Left renal pelvis (tissue), 4 donors: Measurements from ENCODE around the gene CAMKK2. TPM values are rescaled to one million over a fixed set of nuclear protein-coding genes. Genes with fewer than 3 reads are reported as not detected.
"Not testable (repeated sequence)": the region's sequence is repeated elsewhere in the genome, so short reads cannot be mapped to it uniquely, and the experiment has no call there.

Experiments used
- DNase-seq, 4 donors: peaks; one replicate each; pipeline ENCODE4 v3.0.0-alpha.2; 2013; ENCODE audit warnings: low read depth in 4 of 4, low spot score in 3 of 4
- polyA plus RNA-seq, 4 donors: library from polyadenylated mRNA; unstranded; fragments of 120-200 nt; gene quantifications; one replicate each; pipeline ENCODE4 v1.2.1, GENCODE V29; 2013; ENCODE audit not compliant: insufficient read length in 4 of 4

The CAMKK2 gene
- polyA plus RNA-seq, 4 donors = 32.8 to 40.6 (median 37.6) TPM

- no peak for DNase-seq
These were observed 91.0 kb downstream of the CAMKK2 start for GRCh38 chr12:121205491-121205890.

- DNase-seq = no peak
These were observed 93.0 kb downstream of the CAMKK2 start for GRCh38 chr12:121203482-121203881.

- DNase-seq = no peak
These were observed 93.8 kb downstream of the CAMKK2 start for GRCh38 chr12:121202407-121203355.

GRCh38 chr12:121201140-121201539 lies 95.4 kb downstream of the CAMKK2 start:
- not testable (repeated sequence) for DNase-seq

- no peak for DNase-seq
These were observed 97.6 kb downstream of the CAMKK2 start for GRCh38 chr12:121198949-121199348.

GRCh38 chr12:121196902-121197301 lies 99.6 kb downstream of the CAMKK2 start:
- no peak for DNase-seq

- DNase-seq = no peak
These were observed 105.4 kb downstream of the CAMKK2 start for GRCh38 chr12:121191151-121191550.

- DNase-seq = no peak
These were observed 105.9 kb downstream of the CAMKK2 start for GRCh38 chr12:121190523-121191031.

GRCh38 chr12:121189619-121190155 lies 106.8 kb downstream of the CAMKK2 start:
- DNase-seq = no peak

GRCh38 chr12:121189131-121189530 lies 107.4 kb downstream of the CAMKK2 start:
- no peak for DNase-seq

GRCh38 chr12:121188227-121188626 lies 108.3 kb downstream of the CAMKK2 start:
- no peak for DNase-seq

Other genes with a start within 250 kb of the CAMKK2 start
- 1 to 10 TPM in 3 of 4 donors, under 1 TPM in 1; 0.63 to 1.4 (median 1.2) TPM for gene P2RX7, start 163.8 kb downstream of the CAMKK2 start, polyA plus RNA-seq
- 10 to 100 TPM; 23.9 to 39.9 (median 30.6) TPM for gene P2RX4, start 86.6 kb downstream of the CAMKK2 start, polyA plus RNA-seq
- 100 to 1,000 TPM; 141 to 185 (median 151) TPM for gene ANAPC5, start 55.7 kb upstream of the CAMKK2 start, polyA plus RNA-seq
- 10 to 100 TPM; 30.1 to 50.5 (median 41.5) TPM for gene RNF34, start 103.4 kb upstream of the CAMKK2 start, polyA plus RNA-seq